Measurements from ENCODE around the gene SRBD1. TPM values are rescaled to one million over a fixed set of nuclear protein-coding genes. Genes with fewer than 3 reads are reported as not detected.

SRBD1 gene
- total and polyA plus RNA-seq, 2 experiments from 2014 or later: 10.6 to 13.7 TPM

DNA sequence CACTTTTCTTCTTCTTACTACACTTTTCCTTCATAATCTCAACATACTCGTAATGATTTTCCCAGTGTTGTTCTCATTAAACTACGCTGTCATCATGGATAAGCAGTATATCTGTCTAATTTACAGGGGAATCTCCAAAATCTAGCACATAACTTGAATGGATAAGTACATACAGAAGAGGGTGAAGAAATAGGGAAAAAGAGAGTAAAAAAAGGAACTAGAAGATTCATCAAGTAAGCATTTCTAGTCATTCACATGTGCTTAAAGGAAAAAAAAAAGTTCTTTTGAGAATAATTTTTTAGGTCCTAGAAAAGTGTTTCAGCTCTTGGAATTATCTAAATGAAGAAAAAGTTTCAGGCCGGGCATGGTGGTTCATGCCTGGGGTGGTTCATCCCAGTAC, 51.6 kb downstream of the SRBD1 start:
- no peak for TF ChIP-seq CTCF (IDR thresholded peaks at IDR 0.05; ENCODE audit: low read depth, low read length)
- no peak overlapping the region for H3K4me3 ChIP-seq

DNA sequence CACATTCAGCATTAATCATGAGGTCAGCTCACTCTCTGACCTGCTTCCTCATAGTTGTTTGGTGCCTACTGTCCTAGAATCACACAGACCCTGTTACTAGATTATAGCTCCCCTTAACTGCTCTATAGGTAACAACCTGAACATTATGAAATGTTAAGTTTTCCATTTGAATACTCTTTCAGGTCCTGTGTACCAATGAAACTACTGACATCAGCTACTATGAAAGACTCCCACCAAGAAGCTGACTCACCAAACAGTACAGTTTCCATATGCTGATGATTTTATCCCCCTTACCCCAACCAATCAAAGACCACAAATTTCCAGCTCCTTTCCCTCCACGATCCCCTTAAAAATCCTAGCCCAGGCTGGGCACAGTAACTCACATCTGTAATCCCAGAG, 56.3 kb downstream of the SRBD1 start:
- Histone ChIP-seq H3K27ac (no peak overlapping the region), H3K27me3 (no peaks in the 10 kb centered on the region), H3K4me3 (no peak overlapping the region), H3K4me1 (ENCODE audit: low read depth) (no peaks in the 10 kb centered on the region), H3K36me3 (peaks cover 6% of the 10 kb centered on the region), H3K9me3 (ENCODE audit: low read depth) (no peaks in the 10 kb centered on the region)
- DNase-seq (ENCODE audit: low read depth in 1 of 2, low spot score in 1 of 2): peak in 1 of 2 donors; percentile 48
- TF ChIP-seq CTCF (IDR thresholded peaks at IDR 0.05; ENCODE audit: low read depth, low read length): no peak

More for the DNA sequence above, 51.6 kb downstream of the SRBD1 start:
- no peaks in the 10 kb centered on the region for H3K4me1 ChIP-seq (ENCODE audit: low read depth)
- DNase-seq (ENCODE audit: low read depth in 1 of 2, low spot score in 1 of 2): no peak
- H3K27ac ChIP-seq: no peak overlapping the region
- no peaks in the 10 kb centered on the region for H3K9me3 ChIP-seq (ENCODE audit: low read depth)
- no peaks in the 10 kb centered on the region for H3K27me3 ChIP-seq
- H3K36me3 ChIP-seq: no peaks in the 10 kb centered on the region

GRCh38 chr2:45554073-45554741, 56.9 kb downstream of the SRBD1 start:
- peaks cover 6% of the 10 kb centered on the region for H3K36me3 ChIP-seq
- peak in 1 of 2 donors; percentile 68 for DNase-seq (ENCODE audit: low read depth in 1 of 2, low spot score in 1 of 2)
- no peaks in the 10 kb centered on the region for H3K27me3 ChIP-seq
- no peak for TF ChIP-seq CTCF (IDR thresholded peaks at IDR 0.05; ENCODE audit: low read depth, low read length)
- no peak overlapping the region for H3K4me3 ChIP-seq
- H3K9me3 ChIP-seq (ENCODE audit: low read depth): no peaks in the 10 kb centered on the region
- H3K27ac ChIP-seq: no peak overlapping the region
- no peaks in the 10 kb centered on the region for H3K4me1 ChIP-seq (ENCODE audit: low read depth)

DNA sequence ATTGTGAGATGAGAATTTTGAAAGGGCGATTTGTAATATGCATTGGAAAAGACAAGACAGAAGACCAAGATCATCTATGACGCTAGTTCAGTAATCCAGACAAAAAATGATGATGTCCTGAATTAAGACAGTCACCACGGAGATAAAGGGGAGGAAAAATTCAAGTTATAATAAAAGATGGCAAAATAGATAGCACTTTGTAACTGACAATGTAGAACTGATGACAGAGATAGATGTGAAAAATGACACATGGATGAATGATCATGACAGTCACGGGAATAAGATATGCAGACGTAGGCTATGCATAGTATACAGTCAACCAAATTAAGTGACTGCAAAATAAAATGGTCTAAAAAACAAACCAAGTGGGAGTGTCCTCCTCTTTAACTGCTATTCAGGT, 59.2 kb downstream of the SRBD1 start:
- Histone ChIP-seq H3K27me3 (no peaks in the 10 kb centered on the region), H3K9me3 (ENCODE audit: low read depth) (no peaks in the 10 kb centered on the region), H3K4me3 (no peak overlapping the region), H3K27ac (no peak overlapping the region), H3K36me3 (peaks cover 6% of the 10 kb centered on the region), H3K4me1 (ENCODE audit: low read depth) (no peaks in the 10 kb centered on the region)
- no peak for DNase-seq (ENCODE audit: low read depth in 1 of 2, low spot score in 1 of 2)
- no peak for TF ChIP-seq CTCF (IDR thresholded peaks at IDR 0.05; ENCODE audit: low read depth, low read length)

GRCh38 chr2:45545943-45546342, 65.1 kb downstream of the SRBD1 start:
- Histone ChIP-seq H3K4me3 (no peak overlapping the region), H3K27ac (no peak overlapping the region), H3K36me3 (peaks cover 15% of the 10 kb centered on the region), H3K4me1 (ENCODE audit: low read depth) (no peaks in the 10 kb centered on the region), H3K27me3 (no peaks in the 10 kb centered on the region), H3K9me3 (ENCODE audit: low read depth) (no peaks in the 10 kb centered on the region)
- DNase-seq (ENCODE audit: low read depth in 1 of 2, low spot score in 1 of 2): no peak
- no peak for TF ChIP-seq CTCF (IDR thresholded peaks at IDR 0.05; ENCODE audit: low read depth, low read length)
